Measurements from ENCODE around the gene HSF2BP. TPM values are rescaled to one million over a fixed set of nuclear protein-coding genes. Genes with fewer than 3 reads are reported as not detected.
A peak's percentile ranks its signal among the peaks of the same experiment; 100 is the strongest.

Gene HSF2BP
- total and polyA plus RNA-seq, 5 donors from 2014 or later, result 0.20 to 0.61 (median 0.38) TPM

- no peak overlapping the region for H3K27ac Mint-ChIP-seq
- ATAC-seq (ENCODE audit: low read depth in 2 of 2) (no peak), DNase-seq (peak in 1 of 3 donors; percentile 13)
- H3K4me1 Mint-ChIP-seq, result peaks cover 0 to 8% (median 2%) of the 10 kb centered on the region in 4 donors
- H3K36me3 ChIP-seq (ENCODE audit: control insufficient read depth, insufficient read depth, low read length), result no peaks in the 10 kb centered on the region
- H3K27ac ChIP-seq (ENCODE audit: insufficient read depth, low read length, poor library complexity, severe bottlenecking), result no peak overlapping the region
- H3K4me1 ChIP-seq (ENCODE audit: control insufficient read depth, insufficient read depth, low read length, poor library complexity, severe bottlenecking), result peaks cover 4% of the 10 kb centered on the region
- peaks cover 11% of the 10 kb centered on the region for H3K27me3 Mint-ChIP-seq
- no peak overlapping the region for H3K4me3 Mint-ChIP-seq
- no peaks in the 10 kb centered on the region for H3K9me3 ChIP-seq (ENCODE audit: control insufficient read depth in 2 of 2, low read length in 2 of 2)
- no peak overlapping the region for H3K4me3 ChIP-seq (ENCODE audit: low read depth, low read length)
- no peaks in the 10 kb centered on the region for H3K9me3 Mint-ChIP-seq
- no peaks in the 10 kb centered on the region for H3K27me3 ChIP-seq (ENCODE audit: control insufficient read depth, insufficient read depth, low read length)
- no peaks in the 10 kb centered on the region for H3K36me3 Mint-ChIP-seq
These were observed 13.3 kb downstream of the HSF2BP start for GRCh38 chr21:43645976-43646375.

- Histone ChIP-seq H3K4me1 (ENCODE audit: control insufficient read depth, insufficient read depth, low read length, poor library complexity, severe bottlenecking) (peaks cover 4% of the 10 kb centered on the region), H3K27ac (ENCODE audit: insufficient read depth, low read length, poor library complexity, severe bottlenecking) (no peak overlapping the region), H3K4me3 (ENCODE audit: low read depth, low read length) (no peak overlapping the region), H3K9me3 (ENCODE audit: control insufficient read depth in 2 of 2, low read length in 2 of 2) (no peaks in the 10 kb centered on the region), H3K27me3 (ENCODE audit: control insufficient read depth, insufficient read depth, low read length) (no peaks in the 10 kb centered on the region), H3K36me3 (ENCODE audit: control insufficient read depth, insufficient read depth, low read length) (no peaks in the 10 kb centered on the region)
- Mint-ChIP-seq H3K27ac (peak overlapping the region in 1 of 3 donors; percentile 79), H3K36me3 (no peaks in the 10 kb centered on the region), H3K27me3 (peaks cover 11% of the 10 kb centered on the region), H3K4me1 (peaks cover 0 to 8% (median 2%) of the 10 kb centered on the region in 4 donors), H3K4me3 (no peak overlapping the region), H3K9me3 (no peaks in the 10 kb centered on the region)
- ATAC-seq (ENCODE audit: low read depth in 2 of 2), result no peak
- peak in 1 of 3 donors; percentile 61 for DNase-seq
These were observed 14.0 kb downstream of the HSF2BP start for GRCh38 chr21:43645136-43645891.

GRCh38 chr21:43644609-43645008 lies 14.7 kb downstream of the HSF2BP start:
- DNase-seq, result no peak
- no peaks in the 10 kb centered on the region for H3K36me3 Mint-ChIP-seq

GRCh38 chr21:43644071-43644470 lies 15.2 kb downstream of the HSF2BP start:
- no peaks in the 10 kb centered on the region for H3K36me3 Mint-ChIP-seq
- Histone ChIP-seq H3K36me3 (ENCODE audit: control insufficient read depth, insufficient read depth, low read length) (no peaks in the 10 kb centered on the region), H3K27ac (ENCODE audit: insufficient read depth, low read length, poor library complexity, severe bottlenecking) (no peak overlapping the region), H3K9me3 (ENCODE audit: control insufficient read depth in 2 of 2, low read length in 2 of 2) (no peaks in the 10 kb centered on the region), H3K4me1 (ENCODE audit: control insufficient read depth, insufficient read depth, low read length, poor library complexity, severe bottlenecking) (peaks cover 4% of the 10 kb centered on the region), H3K4me3 (ENCODE audit: low read depth, low read length) (no peak overlapping the region), H3K27me3 (ENCODE audit: control insufficient read depth, insufficient read depth, low read length) (no peaks in the 10 kb centered on the region)
- no peak overlapping the region for H3K27ac Mint-ChIP-seq
- ATAC-seq (ENCODE audit: low read depth in 2 of 2), result no peak
- peaks cover 0 to 8% (median 2%) of the 10 kb centered on the region in 4 donors for H3K4me1 Mint-ChIP-seq
- no peaks in the 10 kb centered on the region for H3K9me3 Mint-ChIP-seq
- peaks cover 11% of the 10 kb centered on the region for H3K27me3 Mint-ChIP-seq
- no peak for DNase-seq
- H3K4me3 Mint-ChIP-seq, result no peak overlapping the region

More at GRCh38 chr21:43644609-43645008, 14.7 kb downstream of the HSF2BP start:
- Mint-ChIP-seq H3K4me1 (peaks cover 0 to 8% (median 2%) of the 10 kb centered on the region in 4 donors), H3K27ac (no peak overlapping the region), H3K4me3 (no peak overlapping the region), H3K9me3 (no peaks in the 10 kb centered on the region), H3K27me3 (peaks cover 11% of the 10 kb centered on the region)
- H3K27ac ChIP-seq (ENCODE audit: insufficient read depth, low read length, poor library complexity, severe bottlenecking), result no peak overlapping the region
- no peaks in the 10 kb centered on the region for H3K27me3 ChIP-seq (ENCODE audit: control insufficient read depth, insufficient read depth, low read length)
- peaks cover 4% of the 10 kb centered on the region for H3K4me1 ChIP-seq (ENCODE audit: control insufficient read depth, insufficient read depth, low read length, poor library complexity, severe bottlenecking)
- no peaks in the 10 kb centered on the region for H3K9me3 ChIP-seq (ENCODE audit: control insufficient read depth in 2 of 2, low read length in 2 of 2)
- no peak for ATAC-seq (ENCODE audit: low read depth in 2 of 2)
- no peaks in the 10 kb centered on the region for H3K36me3 ChIP-seq (ENCODE audit: control insufficient read depth, insufficient read depth, low read length)
- H3K4me3 ChIP-seq (ENCODE audit: low read depth, low read length), result no peak overlapping the region

GRCh38 chr21:43643193-43643592 lies 16.1 kb downstream of the HSF2BP start:
- Mint-ChIP-seq H3K27ac (no peak overlapping the region), H3K4me1 (peaks cover 0 to 8% (median 2%) of the 10 kb centered on the region in 4 donors), H3K27me3 (peaks cover 7% of the 10 kb centered on the region), H3K4me3 (no peak overlapping the region), H3K36me3 (no peaks in the 10 kb centered on the region), H3K9me3 (no peaks in the 10 kb centered on the region)
- DNase-seq, result no peak
- Histone ChIP-seq H3K4me3 (ENCODE audit: low read depth, low read length) (no peak overlapping the region), H3K27ac (ENCODE audit: insufficient read depth, low read length, poor library complexity, severe bottlenecking) (no peak overlapping the region), H3K36me3 (ENCODE audit: control insufficient read depth, insufficient read depth, low read length) (no peaks in the 10 kb centered on the region), H3K27me3 (ENCODE audit: control insufficient read depth, insufficient read depth, low read length) (no peaks in the 10 kb centered on the region), H3K4me1 (ENCODE audit: control insufficient read depth, insufficient read depth, low read length, poor library complexity, severe bottlenecking) (peaks cover 4% of the 10 kb centered on the region), H3K9me3 (ENCODE audit: control insufficient read depth in 2 of 2, low read length in 2 of 2) (no peaks in the 10 kb centered on the region)
- no peak for ATAC-seq (ENCODE audit: low read depth in 2 of 2)

GRCh38 chr21:43640400-43640799 lies 18.9 kb downstream of the HSF2BP start:
- Histone ChIP-seq H3K36me3 (ENCODE audit: control insufficient read depth, insufficient read depth, low read length) (no peaks in the 10 kb centered on the region), H3K4me3 (ENCODE audit: low read depth, low read length) (no peak overlapping the region), H3K27me3 (ENCODE audit: control insufficient read depth, insufficient read depth, low read length) (no peaks in the 10 kb centered on the region), H3K4me1 (ENCODE audit: control insufficient read depth, insufficient read depth, low read length, poor library complexity, severe bottlenecking) (no peaks in the 10 kb centered on the region), H3K9me3 (ENCODE audit: control insufficient read depth in 2 of 2, low read length in 2 of 2) (no peaks in the 10 kb centered on the region), H3K27ac (ENCODE audit: insufficient read depth, low read length, poor library complexity, severe bottlenecking) (no peak overlapping the region)
- Mint-ChIP-seq H3K36me3 (no peaks in the 10 kb centered on the region), H3K27me3 (peaks cover 4% of the 10 kb centered on the region), H3K4me3 (no peak overlapping the region), H3K9me3 (no peaks in the 10 kb centered on the region), H3K27ac (no peak overlapping the region), H3K4me1 (peaks cover 0 to 2% (median under 1%) of the 10 kb centered on the region in 4 donors)
- ATAC-seq (ENCODE audit: low read depth in 2 of 2) (no peak), DNase-seq (no peak)

GRCh38 chr21:43639470-43640353 lies 19.6 kb downstream of the HSF2BP start:
- Mint-ChIP-seq H3K27me3 (peaks cover 4% of the 10 kb centered on the region), H3K9me3 (no peaks in the 10 kb centered on the region), H3K4me1 (peaks cover 0 to 2% (median 0%) of the 10 kb centered on the region in 4 donors), H3K36me3 (no peaks in the 10 kb centered on the region), H3K4me3 (no peak overlapping the region), H3K27ac (no peak overlapping the region)
- no peak overlapping the region for H3K27ac ChIP-seq (ENCODE audit: insufficient read depth, low read length, poor library complexity, severe bottlenecking)
- H3K4me3 ChIP-seq (ENCODE audit: low read depth, low read length), result no peak overlapping the region
- DNase-seq (no peak), ATAC-seq (ENCODE audit: low read depth in 2 of 2) (no peak)
- H3K27me3 ChIP-seq (ENCODE audit: control insufficient read depth, insufficient read depth, low read length), result no peaks in the 10 kb centered on the region
- H3K4me1 ChIP-seq (ENCODE audit: control insufficient read depth, insufficient read depth, low read length, poor library complexity, severe bottlenecking), result no peaks in the 10 kb centered on the region
- no peaks in the 10 kb centered on the region for H3K36me3 ChIP-seq (ENCODE audit: control insufficient read depth, insufficient read depth, low read length)
- H3K9me3 ChIP-seq (ENCODE audit: control insufficient read depth in 2 of 2, low read length in 2 of 2), result no peaks in the 10 kb centered on the region
